HG02571 (cell line): Measurements from ENCODE around the gene DCAF6.
"Not testable (repeated sequence)": the region's sequence is repeated elsewhere in the genome, so short reads cannot be mapped to it uniquely, and the experiment has no call there.

ENCODE experiments used
- ATAC-seq: cut with Tn5 transposase; IDR thresholded peaks from one replicate; pipeline ENCODE4 v1.9.1; 2021; ENCODE audit warnings: mild to moderate bottlenecking, moderate library complexity; ENCODE audit not compliant: unreplicated experiment

DCAF6 gene, protein sequence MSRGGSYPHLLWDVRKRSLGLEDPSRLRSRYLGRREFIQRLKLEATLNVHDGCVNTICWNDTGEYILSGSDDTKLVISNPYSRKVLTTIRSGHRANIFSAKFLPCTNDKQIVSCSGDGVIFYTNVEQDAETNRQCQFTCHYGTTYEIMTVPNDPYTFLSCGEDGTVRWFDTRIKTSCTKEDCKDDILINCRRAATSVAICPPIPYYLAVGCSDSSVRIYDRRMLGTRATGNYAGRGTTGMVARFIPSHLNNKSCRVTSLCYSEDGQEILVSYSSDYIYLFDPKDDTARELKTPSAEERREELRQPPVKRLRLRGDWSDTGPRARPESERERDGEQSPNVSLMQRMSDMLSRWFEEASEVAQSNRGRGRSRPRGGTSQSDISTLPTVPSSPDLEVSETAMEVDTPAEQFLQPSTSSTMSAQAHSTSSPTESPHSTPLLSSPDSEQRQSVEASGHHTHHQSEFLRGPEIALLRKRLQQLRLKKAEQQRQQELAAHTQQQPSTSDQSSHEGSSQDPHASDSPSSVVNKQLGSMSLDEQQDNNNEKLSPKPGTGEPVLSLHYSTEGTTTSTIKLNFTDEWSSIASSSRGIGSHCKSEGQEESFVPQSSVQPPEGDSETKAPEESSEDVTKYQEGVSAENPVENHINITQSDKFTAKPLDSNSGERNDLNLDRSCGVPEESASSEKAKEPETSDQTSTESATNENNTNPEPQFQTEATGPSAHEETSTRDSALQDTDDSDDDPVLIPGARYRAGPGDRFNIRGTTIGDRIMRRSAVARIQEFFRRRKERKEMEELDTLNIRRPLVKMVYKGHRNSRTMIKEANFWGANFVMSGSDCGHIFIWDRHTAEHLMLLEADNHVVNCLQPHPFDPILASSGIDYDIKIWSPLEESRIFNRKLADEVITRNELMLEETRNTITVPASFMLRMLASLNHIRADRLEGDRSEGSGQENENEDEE

DNA sequence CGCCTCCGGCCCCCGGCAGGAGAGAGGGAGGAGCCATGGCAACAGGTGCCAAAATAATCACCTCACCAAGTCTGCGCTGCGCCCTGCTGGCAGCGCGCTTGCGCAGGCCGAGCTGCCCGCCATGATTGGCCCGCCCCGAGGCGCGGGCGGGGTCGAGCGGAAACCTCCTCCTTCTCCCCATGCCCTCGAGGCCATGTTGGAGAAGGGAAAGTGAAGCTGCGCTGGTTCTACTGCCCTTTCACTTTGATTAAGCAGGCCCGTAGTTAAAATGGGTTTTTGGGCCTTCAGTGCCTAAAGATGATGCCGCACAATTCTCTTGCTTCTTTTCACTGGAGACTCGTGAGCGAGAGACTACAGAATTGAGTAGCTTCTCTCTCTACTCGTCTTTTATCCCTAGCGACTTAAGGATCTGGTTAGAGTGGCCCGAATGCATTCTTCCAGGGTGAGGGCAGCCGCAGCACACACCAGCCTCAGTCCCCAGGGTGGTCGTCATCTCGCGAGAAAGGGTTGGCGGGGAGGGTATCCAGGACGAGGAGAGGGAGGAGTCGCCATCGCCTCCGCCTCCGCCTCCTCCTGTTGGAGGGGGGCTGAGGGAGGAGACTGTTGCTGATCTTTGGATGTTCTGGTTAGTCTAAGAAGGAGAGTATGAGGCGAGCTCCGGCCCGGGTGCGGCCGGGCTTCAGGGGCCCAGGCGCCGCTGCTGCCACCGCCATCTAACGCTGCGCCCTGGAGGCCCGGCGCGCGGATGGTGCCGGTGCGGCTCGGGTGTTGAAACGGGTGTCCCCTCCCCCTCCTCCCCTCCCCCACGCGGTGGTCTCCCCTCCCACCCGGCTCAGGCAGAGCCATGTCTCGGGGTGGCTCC lies at the start of gene DCAF6:
TSS of gene DCAF6 (plus strand) at position 616 of the 862 bp plus-strand sequence. CDS start at position 845, 229 bp downstream.
- peak; percentile 74 for ATAC-seq

DNA sequence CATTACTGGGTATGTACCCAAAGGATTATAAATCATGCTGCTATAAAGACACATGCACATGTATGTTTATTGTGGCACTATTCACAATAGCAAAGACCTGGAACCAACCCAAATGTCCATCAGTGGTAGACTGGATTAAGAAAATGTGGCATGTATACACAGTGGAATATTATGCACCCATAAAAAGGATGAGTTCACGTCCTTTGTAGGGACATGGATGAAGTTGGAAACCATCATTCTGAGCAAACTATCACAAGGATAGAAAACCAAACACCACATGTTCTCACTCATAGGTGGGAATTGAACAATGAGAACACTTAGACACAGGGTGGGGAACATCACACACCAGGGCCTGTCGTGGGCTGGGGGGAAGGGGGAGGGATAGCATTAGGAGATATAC lies 49.3 kb upstream of the DCAF6 start:
- not testable (repeated sequence) for ATAC-seq

DNA sequence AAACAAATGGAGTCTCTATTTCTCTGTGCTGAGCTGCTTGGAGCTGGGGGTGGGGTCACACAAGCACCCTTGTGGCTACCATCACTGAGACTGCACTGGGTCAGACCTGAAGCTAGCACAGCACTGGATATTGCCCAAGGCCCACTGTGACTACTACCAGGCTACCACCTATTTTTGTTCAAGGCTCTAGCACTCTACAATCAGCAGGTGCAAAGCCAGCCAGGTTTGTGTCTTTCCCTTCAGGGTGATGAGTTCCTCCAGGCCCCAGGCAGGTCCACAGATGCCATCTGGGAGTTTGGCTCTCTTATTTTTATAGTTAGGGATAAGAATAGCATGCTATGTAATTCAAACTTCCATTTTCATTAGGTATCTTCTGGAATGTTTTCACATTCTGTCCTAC lies 46.1 kb upstream of the DCAF6 start:
- ATAC-seq, result no peak

DNA sequence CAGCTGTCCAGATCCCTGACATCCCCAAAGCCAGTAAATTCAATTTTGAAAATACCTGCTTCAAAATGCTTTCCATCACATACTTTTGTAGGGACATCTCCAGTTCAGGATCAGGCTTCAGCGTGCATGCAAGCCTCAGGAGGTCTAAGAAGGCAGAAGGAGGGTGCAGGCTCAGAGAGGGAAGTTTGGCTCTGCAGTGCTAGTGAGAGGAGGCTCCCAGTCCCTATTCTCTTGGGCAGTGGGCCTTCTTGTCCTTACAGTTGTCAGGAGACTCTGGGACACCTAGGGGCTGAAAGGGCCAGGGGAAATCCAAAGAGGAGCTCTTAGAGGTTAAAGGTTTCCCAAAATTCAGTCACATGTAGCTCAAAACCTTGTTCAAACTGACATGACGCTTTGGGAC lies 42.7 kb upstream of the DCAF6 start:
- ATAC-seq, result no peak

DNA sequence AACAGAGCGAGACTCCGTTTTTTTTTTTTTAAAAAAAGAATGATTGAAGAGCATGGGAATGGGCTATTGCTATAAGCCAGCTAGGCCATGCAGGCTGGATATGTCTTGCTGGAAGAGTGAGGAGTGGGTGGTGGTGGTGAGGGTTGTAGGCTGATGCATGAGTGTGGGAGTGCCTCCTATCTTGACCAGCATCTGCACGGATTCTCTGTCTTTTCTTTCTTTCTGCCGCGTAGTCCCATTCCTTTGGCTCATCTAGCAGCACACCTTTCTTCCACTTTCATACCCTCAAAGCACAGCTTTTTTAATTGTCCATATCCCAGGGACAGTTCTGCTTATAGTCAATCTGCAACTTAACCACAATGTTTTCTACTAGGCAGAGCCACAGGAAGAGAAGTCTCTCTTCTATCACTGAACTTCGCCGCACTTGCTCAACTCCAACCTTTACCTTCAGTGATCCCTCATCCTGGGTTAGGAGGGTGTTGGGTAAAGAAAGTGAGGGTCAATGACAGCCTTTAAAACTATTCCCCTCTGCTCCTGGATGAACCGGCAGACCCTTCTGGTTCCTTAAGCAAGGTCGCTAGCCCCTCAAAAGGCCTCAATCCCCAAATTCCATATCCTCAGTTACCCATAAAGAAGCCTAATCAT lies 37.8 kb upstream of the DCAF6 start:
- no peak for ATAC-seq

DNA sequence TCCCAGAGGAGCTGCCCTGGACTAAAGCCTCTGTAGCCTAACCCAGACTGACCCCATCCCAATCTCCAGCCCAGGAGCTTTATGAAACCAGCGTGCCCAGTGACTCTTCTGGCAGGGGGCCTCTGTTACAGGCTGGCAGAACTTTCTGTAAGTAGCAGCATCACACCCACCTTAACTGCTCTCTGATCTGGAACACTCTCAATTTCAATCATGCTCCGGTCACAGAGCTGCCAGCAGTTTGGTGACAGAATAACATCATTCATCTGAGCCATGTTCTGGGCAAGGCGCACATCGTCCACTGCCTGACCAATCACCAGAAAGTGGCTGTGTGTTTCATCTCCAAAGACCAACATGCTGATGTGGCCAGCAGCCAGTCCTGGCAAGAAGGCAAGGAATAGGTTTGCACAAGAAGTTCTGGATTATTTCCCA lies 37.2 kb upstream of the DCAF6 start:
- peak; percentile 70 for ATAC-seq

DNA sequence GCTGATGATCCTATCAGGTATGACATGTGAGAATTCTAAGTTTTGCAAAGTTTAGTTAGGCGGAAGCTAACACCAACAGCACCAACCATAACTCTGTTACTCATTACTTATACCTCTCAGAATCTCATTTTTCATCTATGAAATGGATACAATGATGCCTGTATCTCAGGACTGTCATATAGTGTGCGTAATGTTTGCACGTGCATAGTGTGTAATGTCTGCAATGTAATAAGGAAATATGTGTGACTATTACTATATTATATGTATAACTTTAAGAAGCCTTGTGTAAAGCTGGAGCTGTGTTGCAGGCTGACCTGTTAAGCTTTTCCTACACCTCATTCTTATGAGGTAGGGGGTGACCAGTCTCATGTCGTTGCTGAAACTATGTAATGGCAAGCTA lies 35.6 kb upstream of the DCAF6 start:
- ATAC-seq, result no peak

DNA sequence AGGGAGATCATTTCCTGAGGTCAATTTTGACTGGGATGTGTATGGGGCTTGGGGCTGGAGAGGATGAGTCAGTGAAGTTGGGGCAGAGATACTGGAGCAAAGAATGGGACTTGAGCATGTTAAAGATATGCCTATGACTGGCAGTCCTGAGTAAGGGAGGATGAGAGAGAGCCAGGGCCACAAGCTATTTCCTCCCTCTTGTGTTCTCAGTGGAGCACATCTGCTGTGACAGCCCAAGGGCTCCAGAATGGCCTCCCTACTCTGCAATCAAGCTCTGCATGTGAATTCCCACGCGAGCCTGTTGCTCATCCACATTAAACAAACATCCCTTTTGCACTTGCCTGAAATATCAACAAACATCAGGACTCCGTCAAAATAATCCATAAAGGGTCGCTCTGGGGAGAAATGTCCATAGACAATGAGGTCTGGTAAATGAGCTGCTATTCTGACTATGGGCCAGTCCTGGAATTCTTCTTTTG lies 31.8 kb upstream of the DCAF6 start:
- ATAC-seq, result no peak

DNA sequence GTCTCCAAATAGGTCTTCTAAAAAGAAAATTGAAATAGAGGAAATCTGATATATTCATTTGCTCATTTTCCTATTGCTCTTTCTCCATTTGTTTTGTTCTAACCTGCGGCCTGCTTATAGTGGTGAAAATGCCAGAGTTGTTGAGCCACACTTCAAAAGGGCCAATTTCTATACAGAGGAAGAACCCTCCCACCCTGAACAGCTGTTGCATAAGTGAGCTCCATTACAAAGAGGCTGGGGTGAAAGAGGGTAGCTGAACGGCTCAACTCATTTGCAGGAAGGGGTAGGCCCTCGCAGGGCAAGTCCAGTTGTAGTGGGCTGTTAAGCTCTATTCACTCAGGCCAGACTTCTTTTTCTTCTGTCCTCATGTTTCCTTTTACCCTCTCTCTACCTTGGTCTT lies 31.3 kb upstream of the DCAF6 start:
- no peak for ATAC-seq

DNA sequence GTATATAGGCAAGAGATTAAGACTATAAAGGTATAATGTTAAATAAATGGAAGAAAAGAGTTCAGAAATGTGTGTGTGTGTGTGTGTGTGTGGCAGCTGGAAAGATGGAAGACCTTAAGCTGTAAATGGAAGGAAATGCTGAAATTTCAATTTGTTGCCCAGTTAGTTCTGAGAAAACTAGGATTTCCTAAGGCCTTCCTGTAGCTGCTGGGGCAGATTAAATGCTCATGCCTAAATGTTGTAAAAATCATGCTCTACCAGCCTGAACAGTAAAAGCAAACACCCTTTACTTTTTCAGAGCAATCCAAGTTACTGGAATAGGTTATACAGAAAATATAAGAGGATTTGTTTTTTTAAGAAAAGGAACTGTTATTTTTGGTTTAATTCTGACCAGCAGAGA lies 30.8 kb upstream of the DCAF6 start:
- ATAC-seq, result no peak

DNA sequence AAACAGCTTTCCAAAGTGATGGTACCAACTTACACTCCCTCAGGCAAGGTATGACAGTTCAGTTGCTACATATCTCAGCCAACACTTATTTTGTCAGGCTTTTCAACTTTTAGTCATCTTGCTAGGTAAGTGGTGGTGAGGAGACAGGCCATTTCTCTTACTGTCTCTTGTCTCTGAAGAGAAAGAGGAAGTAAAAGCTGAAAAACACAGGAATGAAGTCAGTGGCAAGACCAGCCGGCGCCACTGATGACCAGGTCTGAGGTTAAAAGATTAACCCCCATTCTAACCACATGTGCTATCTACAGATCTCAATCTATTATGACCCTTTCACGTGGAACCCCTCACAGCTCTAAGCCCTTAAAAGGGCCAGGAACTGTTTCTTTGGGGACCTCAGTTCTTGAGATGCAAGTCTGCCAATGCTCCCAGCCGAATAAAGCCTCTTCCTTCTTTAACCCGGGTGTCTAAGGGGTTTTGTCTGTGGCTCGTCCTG lies 26.7 kb upstream of the DCAF6 start:
- ATAC-seq, result no peak

DNA sequence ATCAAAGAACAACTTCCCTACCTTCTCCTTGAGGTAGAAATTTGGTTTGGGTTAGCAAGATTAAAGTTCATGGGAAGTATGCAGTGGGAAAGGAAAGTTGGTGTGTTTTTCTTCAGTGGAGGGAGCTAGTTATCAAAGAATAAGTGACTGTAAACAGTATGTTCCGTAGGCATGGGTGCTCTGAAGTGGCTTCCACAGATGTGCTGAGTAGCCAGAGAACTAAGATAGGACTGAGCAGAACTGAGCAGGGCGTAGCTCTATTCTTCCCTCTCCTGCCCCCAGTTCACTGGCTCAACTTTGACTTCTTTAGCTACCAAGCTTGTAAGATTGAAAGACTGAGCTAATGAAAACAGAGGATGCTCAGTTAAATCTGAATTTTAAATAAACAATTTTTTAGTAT lies 26.0 kb upstream of the DCAF6 start:
- ATAC-seq, result no peak

DNA sequence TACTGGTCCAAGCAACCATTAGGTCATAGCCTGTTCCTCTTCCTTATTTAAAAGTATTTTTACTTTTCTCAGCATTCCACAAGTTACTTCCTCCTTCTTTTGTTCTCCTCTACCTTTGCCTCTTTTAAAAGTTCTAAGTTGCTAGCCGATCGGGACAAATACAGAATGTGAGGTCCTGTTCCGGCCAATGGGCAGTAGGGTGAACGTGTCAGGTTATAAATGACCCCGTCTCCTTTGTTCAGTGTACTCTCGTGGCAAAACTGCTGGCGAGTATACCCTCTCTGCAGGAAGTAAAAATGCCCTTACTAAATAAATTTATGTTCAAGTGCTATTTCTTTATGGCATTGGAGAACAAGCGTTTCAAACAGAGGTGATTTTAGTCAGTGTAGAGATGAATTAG lies 25.1 kb upstream of the DCAF6 start:
- ATAC-seq, result no peak

DNA sequence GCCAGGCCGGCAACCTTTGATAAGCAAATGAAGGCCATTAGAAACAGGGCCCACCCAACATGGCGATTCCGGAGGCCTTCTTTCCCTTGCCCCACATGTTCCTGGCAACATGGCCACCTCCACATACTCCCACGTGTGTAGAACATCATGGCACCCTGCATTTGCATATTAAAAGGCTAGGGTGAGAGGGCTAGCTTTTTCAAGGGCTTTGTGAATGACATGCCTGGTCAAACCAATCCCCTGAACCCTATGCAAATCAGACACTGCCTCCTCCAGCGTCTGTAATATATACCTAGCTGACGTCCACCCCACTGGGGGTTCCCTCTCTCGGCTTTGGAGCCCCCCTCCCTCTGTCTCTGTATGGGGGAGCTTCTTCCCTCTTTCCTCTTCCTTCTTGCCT lies 24.2 kb upstream of the DCAF6 start:
- ATAC-seq, result no peak

DNA sequence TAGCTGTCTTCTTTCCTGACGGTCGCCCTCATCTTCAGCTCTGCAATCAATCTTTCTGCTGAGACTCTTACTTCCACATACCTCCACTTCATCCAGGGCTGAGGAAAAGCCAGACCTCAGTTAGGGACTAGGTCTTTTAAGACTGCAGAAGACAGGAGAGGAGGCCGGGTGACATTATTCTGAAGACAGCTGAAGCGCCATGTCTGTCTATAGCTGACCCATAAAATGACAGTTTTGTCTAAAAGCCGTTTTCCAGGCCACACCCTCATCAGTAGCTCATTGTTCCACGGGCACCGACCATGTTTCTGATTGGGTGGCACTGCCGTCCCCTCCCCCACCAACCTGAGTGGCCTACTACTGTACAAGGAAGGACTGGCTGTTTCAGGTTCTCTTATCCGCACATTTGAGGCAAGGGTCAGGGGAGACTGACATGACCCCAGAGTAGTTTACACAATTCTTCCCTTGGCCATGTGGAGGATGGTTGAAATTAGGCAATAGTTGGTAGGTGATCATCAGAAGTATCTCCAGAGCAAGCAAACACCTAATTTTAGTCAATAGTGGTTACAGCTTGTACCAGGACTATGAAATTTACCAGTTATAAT lies 22.5 kb upstream of the DCAF6 start, which contains the start of gene ADCY10:
TSS of gene ADCY10 (minus strand) at position 240 of the 602 bp plus-strand sequence. CDS start 8,994 bp downstream, outside the sequence.
- no peak for ATAC-seq

DNA sequence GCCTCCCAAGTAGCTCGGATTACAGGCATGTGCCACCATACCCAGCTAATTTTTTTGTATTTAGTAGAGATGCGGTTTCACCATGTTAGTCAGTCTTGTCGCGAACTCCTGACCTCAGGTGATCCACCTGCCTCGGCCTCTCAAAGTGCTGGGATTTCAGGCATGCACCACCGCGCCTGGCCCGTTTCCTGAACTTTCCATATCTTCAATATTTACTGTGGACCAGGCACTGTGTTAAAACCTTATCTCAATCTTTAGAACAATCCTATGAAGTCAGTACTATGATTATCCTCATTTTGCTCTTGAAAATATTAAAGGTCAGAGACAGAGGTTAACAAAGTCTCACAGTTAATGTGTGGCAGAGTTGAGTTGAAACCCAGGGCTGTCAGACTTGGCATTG lies 20.9 kb upstream of the DCAF6 start:
- no peak for ATAC-seq

DNA sequence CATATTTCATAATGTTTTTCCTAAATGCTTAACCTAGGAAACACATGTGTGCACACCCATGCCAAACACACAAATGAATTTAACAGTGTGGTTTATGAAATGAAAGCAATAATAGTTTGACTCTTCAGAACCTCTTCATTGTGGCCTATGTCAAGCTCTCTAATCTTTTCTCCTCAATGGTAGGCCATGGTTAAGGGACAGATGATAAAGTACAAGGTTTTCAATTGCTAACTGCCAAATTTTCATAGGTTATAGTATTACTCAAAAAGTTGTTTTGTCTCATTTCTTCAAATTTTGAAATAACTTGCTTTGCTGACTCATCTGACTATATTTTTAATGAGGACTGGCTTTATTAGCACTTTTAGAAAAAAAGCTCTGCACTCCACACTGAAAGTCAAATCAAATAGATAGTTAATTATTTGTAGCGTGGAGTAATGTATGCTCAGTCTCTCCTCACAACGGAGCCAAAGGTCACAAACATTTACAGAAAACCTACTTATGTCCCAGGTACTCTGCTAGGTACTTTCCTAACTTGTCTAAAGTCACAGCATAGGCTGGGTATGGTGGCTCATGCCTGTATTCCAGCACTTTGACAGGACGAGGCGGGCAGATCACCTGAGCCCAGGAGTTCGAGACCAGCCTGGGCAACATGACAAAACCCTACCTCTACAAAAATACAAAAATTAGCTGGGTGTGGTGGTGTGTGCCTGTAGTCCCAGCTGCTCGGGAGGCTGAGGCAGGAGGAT lies 19.5 kb upstream of the DCAF6 start:
- ATAC-seq, result no peak

DNA sequence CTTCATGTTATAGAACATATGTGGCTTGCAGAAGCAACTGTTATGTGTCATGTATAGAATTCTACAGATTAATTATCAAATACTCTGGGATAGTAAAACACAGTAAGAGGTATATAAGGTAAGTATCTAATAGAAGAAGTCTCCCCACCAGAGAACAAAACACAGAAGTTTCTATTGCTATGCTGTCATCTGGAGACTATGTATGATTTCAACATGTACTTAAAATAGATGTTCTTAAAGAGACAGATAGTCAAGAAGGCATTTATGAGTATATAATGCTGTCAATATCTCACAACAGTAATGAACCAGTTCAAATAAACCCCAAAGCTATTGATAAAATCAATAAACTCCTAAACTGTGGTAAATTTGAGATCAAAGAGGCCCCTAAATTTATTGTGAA lies 14.5 kb upstream of the DCAF6 start:
- ATAC-seq, result peak; percentile 53

DNA sequence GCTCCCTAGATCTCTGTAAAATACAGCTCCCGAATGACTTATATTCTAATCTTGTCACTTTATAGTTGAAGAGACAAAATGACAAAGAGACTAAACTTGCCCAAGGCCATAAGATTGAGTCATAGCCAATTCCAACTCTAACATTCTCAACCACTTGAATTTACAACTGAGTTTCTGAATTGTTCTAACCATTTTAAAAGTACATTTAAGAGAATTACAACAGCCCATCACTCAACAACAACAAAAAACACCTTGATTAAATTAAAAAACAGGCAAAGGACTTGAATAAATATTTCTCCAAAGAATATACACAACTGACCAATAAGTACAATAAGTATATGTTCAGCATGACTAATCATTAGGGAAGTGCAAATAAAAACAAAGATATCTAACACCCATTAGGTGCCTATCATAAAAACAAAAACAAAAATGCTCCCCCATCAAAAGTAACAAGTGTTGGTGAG lies 13.8 kb upstream of the DCAF6 start:
- ATAC-seq, result no peak
